ENCODE results near the gene ZNF841. TPM values are rescaled to one million over a fixed set of nuclear protein-coding genes. Genes with fewer than 3 reads are reported as not detected.

The ZNF841 gene
- 10.5 and 18.7 TPM in 2 replicates for total RNA-seq

GRCh38 chr19:52095172-52096014 lies at the start of gene ZNF841:
Gene ZNF841 (minus strand): TSS chr19:52095765. CDS start chr19:52084801, 10,964 bp downstream.

DNA sequence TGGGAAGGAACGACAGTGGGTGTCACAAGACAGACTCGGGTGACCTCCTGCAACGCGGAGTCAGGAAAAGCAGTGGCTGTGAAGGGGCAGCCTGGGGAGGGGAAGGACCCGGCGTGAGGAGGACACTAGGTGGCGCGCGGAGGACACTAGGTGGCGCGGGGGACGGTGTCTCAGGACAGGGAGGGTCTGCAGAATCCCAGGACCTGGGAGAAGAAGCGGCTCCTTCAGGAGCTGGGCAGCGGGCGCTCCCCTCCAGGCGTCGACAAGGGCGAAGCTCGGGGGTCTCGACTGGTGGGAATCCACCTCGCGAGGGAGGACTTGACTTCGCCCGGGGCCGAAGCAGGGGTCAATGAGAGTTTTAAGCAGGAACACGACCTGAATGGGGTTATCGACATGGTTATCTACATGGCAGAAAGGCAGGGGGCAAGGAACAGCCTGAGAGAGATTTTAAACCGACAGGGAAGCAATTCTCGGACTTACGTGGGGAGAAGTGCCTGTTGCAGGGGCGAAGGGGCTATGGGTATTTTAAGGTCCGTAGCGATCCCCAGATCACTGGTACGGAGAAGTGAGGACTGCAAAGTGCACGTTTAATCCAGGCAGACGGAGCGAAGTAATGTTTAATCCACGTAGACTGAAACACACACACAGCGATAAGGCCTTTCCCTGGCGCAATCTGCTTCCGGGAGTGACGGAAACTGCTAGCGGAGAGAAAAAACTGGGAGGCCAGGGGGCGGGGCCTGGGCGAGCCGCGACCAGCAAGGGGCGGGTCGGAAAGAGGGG lies 43.9 kb upstream of the ZNF841 start, which contains the start of gene ZNF616:
TSS of gene ZNF616 (minus strand) at position 687 of the 780 bp plus-strand sequence. CDS start 9,426 bp downstream, outside the sequence.

GRCh38 chr19:52048555-52049501 lies 46.7 kb downstream of the ZNF841 start, which contains the start of gene ZNF432:
Gene ZNF432 (minus strand): TSS chr19:52048838. CDS start chr19:52046868, 1,970 bp downstream.

DNA sequence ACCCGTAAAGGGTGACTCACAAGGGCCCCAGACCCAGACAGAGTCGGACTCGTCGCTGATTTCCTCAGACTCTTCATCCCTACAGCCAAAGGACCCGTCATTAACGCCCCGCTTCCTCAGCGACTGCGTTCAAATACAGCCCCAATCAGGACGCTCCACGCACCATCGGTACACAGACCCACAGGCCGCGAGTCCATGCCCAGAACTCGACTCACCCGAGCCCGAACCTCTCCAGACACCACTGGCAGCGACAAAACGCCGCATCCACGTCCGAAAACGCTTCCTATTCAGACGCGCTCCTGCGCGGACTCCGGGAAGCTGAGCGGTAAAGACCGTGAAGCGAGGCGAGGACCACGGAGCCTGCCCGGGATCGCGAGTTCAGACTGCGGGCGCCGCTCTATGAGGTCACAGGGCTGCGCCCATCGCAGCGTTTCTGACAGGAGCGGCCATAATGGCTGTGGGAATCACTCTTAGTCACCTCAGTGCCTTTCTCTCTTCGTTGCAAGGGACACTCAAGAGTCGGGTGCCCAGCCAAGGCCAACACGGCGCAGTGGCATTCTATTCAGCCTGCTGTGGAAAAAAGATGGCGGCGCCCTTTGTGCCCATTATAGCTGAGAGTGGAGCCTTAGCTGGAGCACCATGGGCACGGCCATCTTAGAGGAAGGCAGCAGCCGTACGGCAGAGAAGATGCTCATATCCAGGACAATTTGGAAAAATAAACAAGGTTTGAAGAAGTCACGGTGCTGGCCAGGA lies 67.4 kb downstream of the ZNF841 start, which contains the start of gene ZNF614:
TSS of gene ZNF614 (minus strand) at position 353 of the 753 bp plus-strand sequence. CDS start 2,634 bp downstream, outside the sequence.

Other genes with a start within 250 kb of the ZNF841 start
- 9.6 and 25.3 TPM in 2 replicates for gene ZNF577, start 207.8 kb downstream of the ZNF841 start, total RNA-seq
- gene ZNF649, start 190.7 kb downstream of the ZNF841 start, total RNA-seq: 3.0 and 6.8 TPM in 2 replicates
- 1.7 and 2.9 TPM in 2 replicates for gene ZNF613, start 168.3 kb downstream of the ZNF841 start, total RNA-seq
- 7.3 and 8.5 TPM in 2 replicates for gene ZNF350, start 108.9 kb downstream of the ZNF841 start, total RNA-seq
- gene ZNF615, start 87.6 kb downstream of the ZNF841 start, total RNA-seq: 9.0 and 10.4 TPM in 2 replicates
- 7.2 and 8.1 TPM in 2 replicates for gene ZNF614, start 67.4 kb downstream of the ZNF841 start, total RNA-seq
- 2.8 and 7.2 TPM in 2 replicates for gene ZNF432, start 46.9 kb downstream of the ZNF841 start, total RNA-seq
- 7.1 and 11.5 TPM in 2 replicates for gene ZNF616, start 44.2 kb upstream of the ZNF841 start, total RNA-seq
- 10.4 and 12.8 TPM in 2 replicates for gene ZNF836, start 75.9 kb upstream of the ZNF841 start, total RNA-seq
- 223 and 229 TPM in 2 replicates for gene PPP2R1A, start 94.3 kb upstream of the ZNF841 start, total RNA-seq
- gene ZNF766, start 173.8 kb upstream of the ZNF841 start, total RNA-seq: 7.7 and 12.7 TPM in 2 replicates
- 11.5 and 12.6 TPM in 2 replicates for gene ZNF480, start 201.4 kb upstream of the ZNF841 start, total RNA-seq
- gene ZNF610, start 240.5 kb upstream of the ZNF841 start, total RNA-seq: 4.1 and 4.6 TPM in 2 replicates

Data from cardiac ventricle fibroblast (primary cell).